ENCODE data around the gene TCEANC2.

Gene TCEANC2

GRCh38 chr1:54134295-54134694 lies 80.9 kb downstream of the TCEANC2 start:
- TF ChIP-seq ZFX (IDR thresholded peaks at IDR 0.05) = no peak
- no peak for TF ChIP-seq CTCF (conservative IDR thresholded peaks at IDR 0.05)
- no peak overlapping the region for H3K27ac ChIP-seq

- TF ChIP-seq ZFX (IDR thresholded peaks at IDR 0.05) = no peak
- TF ChIP-seq CTCF (conservative IDR thresholded peaks at IDR 0.05) = no peak
- no peak overlapping the region for H3K27ac ChIP-seq
Observed at GRCh38 chr1:54135436-54136120, 82.2 kb downstream of the TCEANC2 start.

GRCh38 chr1:54136269-54136896 lies 83.0 kb downstream of the TCEANC2 start:
- TF ChIP-seq ZFX (IDR thresholded peaks at IDR 0.05) = no peak
- no peak for TF ChIP-seq CTCF (conservative IDR thresholded peaks at IDR 0.05)

GRCh38 chr1:54136963-54137533 lies 83.6 kb downstream of the TCEANC2 start:
- H3K27ac ChIP-seq = no peak overlapping the region
- TF ChIP-seq CTCF (conservative IDR thresholded peaks at IDR 0.05) (no peak), ZFX (IDR thresholded peaks at IDR 0.05) (no peak)

More at GRCh38 chr1:54136269-54136896, 83.0 kb downstream of the TCEANC2 start:
- H3K27ac ChIP-seq = no peak overlapping the region

GRCh38 chr1:54137534-54138061 lies 84.2 kb downstream of the TCEANC2 start:
- TF ChIP-seq ZFX (IDR thresholded peaks at IDR 0.05) = no peak
- TF ChIP-seq CTCF (conservative IDR thresholded peaks at IDR 0.05) = no peak
- H3K27ac ChIP-seq = no peak overlapping the region

- TF ChIP-seq CTCF (conservative IDR thresholded peaks at IDR 0.05) = no peak
- no peak for TF ChIP-seq ZFX (IDR thresholded peaks at IDR 0.05)
- no peak overlapping the region for H3K27ac ChIP-seq
Observed at GRCh38 chr1:54138994-54139393, 85.6 kb downstream of the TCEANC2 start.

- H3K27ac ChIP-seq = no peak overlapping the region
- TF ChIP-seq CTCF (conservative IDR thresholded peaks at IDR 0.05) (no peak), ZFX (IDR thresholded peaks at IDR 0.05) (no peak)
Observed at GRCh38 chr1:54139711-54140110, 86.3 kb downstream of the TCEANC2 start.
